Measurements from ENCODE around the gene KIRREL1.

KIRREL1 gene

GRCh38 chr1:158149175-158149574 is 155.7 kb downstream of the KIRREL1 start:
- DNase-seq: no peak

Data from fibroblast of upper back skin (primary cell).